Stimulated activated naive CD8-positive, alpha-beta T cell treated with anti-CD3 and anti-CD28 coated beads, Interleukin-15, amount 100 ng/mL, for 72 hours (primary cell): ENCODE measurements around the gene MAGI1.

Experiments
- ATAC-seq: fragments of 150-1000 bp; cut with Tn5 transposase; 2 replicates; pipeline ENCODE4 v1.10.0; 2021; ENCODE audit warnings: mild to moderate bottlenecking, moderate library complexity
- DNase-seq, 2 donors: peaks; one replicate each; pipeline ENCODE4 v3.0.0; 2021 to 2022
- H3K27ac Mint-ChIP-seq, 2 donors: one replicate each; pipeline ENCODE4 v1.8.0; 2022; ENCODE audit warnings: mild to moderate bottlenecking in 2 of 2, mixed read lengths in 2 of 2, moderate library complexity in 2 of 2
- H3K27me3 Mint-ChIP-seq: one replicate; pipeline ENCODE4 v1.8.0; 2022; ENCODE audit warnings: mixed read lengths
- H3K4me1 Mint-ChIP-seq: one replicate; pipeline ENCODE4 v1.8.0; 2022; ENCODE audit warnings: mild to moderate bottlenecking, mixed read lengths
- H3K4me3 Mint-ChIP-seq, 2 donors: one replicate each; pipeline ENCODE4 v1.8.0; 2022; ENCODE audit warnings: mild to moderate bottlenecking in 2 of 2, mixed read lengths in 2 of 2, moderate library complexity in 1 of 2
- H3K9me3 Mint-ChIP-seq, 2 donors: one replicate each; pipeline ENCODE4 v1.8.0; 2022; ENCODE audit warnings: mixed read lengths in 2 of 2

MAGI1 gene

GRCh38 chr3:65650247-65650646, 388.5 kb downstream of the MAGI1 start:
- Mint-ChIP-seq H3K4me3 (no peak overlapping the region), H3K27me3 (no peaks in the 10 kb centered on the region), H3K4me1 (no peaks in the 10 kb centered on the region), H3K27ac (no peak overlapping the region), H3K9me3 (peaks cover 17 to 29% of the 10 kb centered on the region in 2 donors)
- ATAC-seq (no peak), DNase-seq (no peak)

DNA sequence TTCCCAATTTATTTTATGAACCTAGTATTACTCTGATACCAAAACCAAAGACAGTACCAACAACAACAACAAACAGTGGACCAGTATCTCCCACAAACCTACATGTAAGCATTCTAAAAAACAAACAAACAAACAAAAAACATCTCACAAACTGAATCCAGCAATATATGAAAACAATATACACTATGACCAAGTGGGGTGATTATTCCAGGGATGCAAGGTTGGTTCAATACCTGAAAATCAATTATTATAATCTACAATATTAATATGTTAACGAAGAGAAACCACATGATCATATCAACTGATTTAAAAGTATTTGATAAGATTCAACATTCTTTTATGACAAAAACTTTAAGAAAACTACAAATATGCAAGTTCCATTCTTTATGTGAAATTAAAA, 391.3 kb downstream of the MAGI1 start:
- Mint-ChIP-seq H3K4me1 (no peaks in the 10 kb centered on the region), H3K27ac (no peak overlapping the region), H3K27me3 (no peaks in the 10 kb centered on the region), H3K9me3 (peaks cover 21 to 42% of the 10 kb centered on the region in 2 donors), H3K4me3 (no peak overlapping the region)
- DNase-seq (no peak), ATAC-seq (no peak)

DNA sequence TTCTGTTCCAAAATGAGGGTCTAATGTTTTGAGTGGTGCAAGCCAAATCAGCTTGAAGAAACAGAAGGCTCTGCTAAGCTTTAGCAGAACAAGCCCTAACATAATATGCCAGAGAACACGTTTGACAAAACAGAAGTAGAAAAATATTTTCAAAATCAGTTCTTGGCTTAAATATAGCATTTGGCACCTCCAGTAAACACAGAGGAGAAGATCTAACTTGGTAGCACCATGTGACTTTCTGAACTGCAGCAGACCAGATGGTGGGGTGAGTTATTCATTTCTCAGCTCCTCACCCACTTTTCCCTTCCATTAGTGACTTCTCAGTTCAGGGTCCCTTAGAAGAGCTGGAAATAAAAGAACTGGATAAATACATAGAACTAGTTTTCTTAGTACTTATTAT, 395.8 kb downstream of the MAGI1 start:
- DNase-seq: no peak
- Mint-ChIP-seq H3K4me3 (no peak overlapping the region), H3K27ac (no peak overlapping the region), H3K9me3 (peaks cover 20 to 40% of the 10 kb centered on the region in 2 donors), H3K27me3 (no peaks in the 10 kb centered on the region), H3K4me1 (no peaks in the 10 kb centered on the region)
- ATAC-seq: no peak

GRCh38 chr3:65641777-65642176, 396.9 kb downstream of the MAGI1 start:
- no peaks in the 10 kb centered on the region for H3K27me3 Mint-ChIP-seq
- DNase-seq: no peak
- H3K9me3 Mint-ChIP-seq: peaks cover 20 to 30% of the 10 kb centered on the region in 2 donors
- no peaks in the 10 kb centered on the region for H3K4me1 Mint-ChIP-seq
- no peak for ATAC-seq
- H3K27ac Mint-ChIP-seq: no peak overlapping the region
- no peak overlapping the region for H3K4me3 Mint-ChIP-seq

- H3K4me1 Mint-ChIP-seq: no peaks in the 10 kb centered on the region
- ATAC-seq (no peak), DNase-seq (no peak)
- H3K27ac Mint-ChIP-seq: no peak overlapping the region
- peaks cover 14 to 23% of the 10 kb centered on the region in 2 donors for H3K9me3 Mint-ChIP-seq
- H3K27me3 Mint-ChIP-seq: no peaks in the 10 kb centered on the region
- H3K4me3 Mint-ChIP-seq: no peak overlapping the region
Measured at GRCh38 chr3:65641045-65641444, 397.7 kb downstream of the MAGI1 start.

GRCh38 chr3:65639444-65639843, 399.3 kb downstream of the MAGI1 start:
- no peaks in the 10 kb centered on the region for H3K27me3 Mint-ChIP-seq
- no peaks in the 10 kb centered on the region for H3K4me1 Mint-ChIP-seq
- H3K9me3 Mint-ChIP-seq: peaks cover 12 to 20% of the 10 kb centered on the region in 2 donors
- DNase-seq: no peak
- no peak overlapping the region for H3K4me3 Mint-ChIP-seq
- no peak for ATAC-seq
- no peak overlapping the region for H3K27ac Mint-ChIP-seq

GRCh38 chr3:65638301-65638700, 400.4 kb downstream of the MAGI1 start:
- Mint-ChIP-seq H3K4me3 (no peak overlapping the region), H3K27me3 (no peaks in the 10 kb centered on the region), H3K9me3 (peaks cover 6 to 8% of the 10 kb centered on the region in 2 donors), H3K27ac (no peak overlapping the region), H3K4me1 (no peaks in the 10 kb centered on the region)
- ATAC-seq: no peak
- DNase-seq: no peak

- ATAC-seq: no peak
- Mint-ChIP-seq H3K4me1 (no peaks in the 10 kb centered on the region), H3K4me3 (no peak overlapping the region)
Measured at GRCh38 chr3:65636326-65636725, 402.4 kb downstream of the MAGI1 start.

GRCh38 chr3:65635657-65636056, 403.1 kb downstream of the MAGI1 start:
- Mint-ChIP-seq H3K4me1 (no peaks in the 10 kb centered on the region), H3K4me3 (no peak overlapping the region), H3K9me3 (peaks cover 7 to 10% of the 10 kb centered on the region in 2 donors), H3K27ac (no peak overlapping the region), H3K27me3 (no peaks in the 10 kb centered on the region)
- no peak for DNase-seq
- ATAC-seq: no peak

More at GRCh38 chr3:65636326-65636725, 402.4 kb downstream of the MAGI1 start:
- Mint-ChIP-seq H3K27me3 (no peaks in the 10 kb centered on the region), H3K9me3 (peaks cover 6 to 7% of the 10 kb centered on the region in 2 donors), H3K27ac (no peak overlapping the region)
- no peak for DNase-seq

- H3K4me3 Mint-ChIP-seq: no peak overlapping the region
- ATAC-seq (no peak), DNase-seq (no peak)
- H3K9me3 Mint-ChIP-seq: peaks cover 0 to 6% of the 10 kb centered on the region in 2 donors
- H3K27me3 Mint-ChIP-seq: no peaks in the 10 kb centered on the region
- H3K27ac Mint-ChIP-seq: no peak overlapping the region
- no peaks in the 10 kb centered on the region for H3K4me1 Mint-ChIP-seq
Measured at GRCh38 chr3:65633018-65633638, 405.6 kb downstream of the MAGI1 start.

DNA sequence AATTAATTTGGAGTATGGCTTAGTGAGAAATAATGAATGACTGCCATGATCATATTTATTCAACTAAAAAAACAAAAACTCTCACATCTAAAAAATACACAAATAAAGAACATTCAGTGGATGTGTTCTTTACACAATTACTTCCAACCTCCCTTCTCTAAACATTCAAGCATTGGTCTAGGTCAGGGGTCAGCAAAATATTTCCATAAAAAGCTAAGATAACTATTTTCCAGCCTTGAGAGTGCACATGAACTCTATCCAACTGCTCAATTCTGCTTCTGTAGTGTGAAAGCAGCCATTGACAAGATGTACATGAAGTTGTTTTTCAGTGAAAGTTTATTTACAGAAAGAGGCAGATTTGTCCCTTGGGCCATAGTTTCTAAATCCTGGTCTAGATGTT, 406.3 kb downstream of the MAGI1 start:
- no peak for DNase-seq
- no peaks in the 10 kb centered on the region for H3K4me1 Mint-ChIP-seq
- peaks cover 0 to 6% of the 10 kb centered on the region in 2 donors for H3K9me3 Mint-ChIP-seq
- no peak overlapping the region for H3K27ac Mint-ChIP-seq
- H3K27me3 Mint-ChIP-seq: no peaks in the 10 kb centered on the region
- H3K4me3 Mint-ChIP-seq: no peak overlapping the region
- ATAC-seq: no peak

GRCh38 chr3:65628978-65629377, 409.7 kb downstream of the MAGI1 start:
- Mint-ChIP-seq H3K27ac (no peak overlapping the region), H3K4me3 (no peak overlapping the region), H3K27me3 (no peaks in the 10 kb centered on the region), H3K9me3 (peaks cover 0 to 11% of the 10 kb centered on the region in 2 donors), H3K4me1 (no peaks in the 10 kb centered on the region)
- DNase-seq (no peak), ATAC-seq (no peak)

GRCh38 chr3:65627062-65627461, 411.7 kb downstream of the MAGI1 start:
- DNase-seq: no peak
- Mint-ChIP-seq H3K27me3 (no peaks in the 10 kb centered on the region), H3K9me3 (peaks cover 0 to 11% of the 10 kb centered on the region in 2 donors), H3K4me3 (no peak overlapping the region), H3K4me1 (no peaks in the 10 kb centered on the region), H3K27ac (no peak overlapping the region)
- ATAC-seq: no peak

- H3K4me3 Mint-ChIP-seq: no peak overlapping the region
- H3K27ac Mint-ChIP-seq: no peak overlapping the region
- ATAC-seq (no peak), DNase-seq (no peak)
- H3K9me3 Mint-ChIP-seq: peaks cover 0 to 5% of the 10 kb centered on the region in 2 donors
- H3K27me3 Mint-ChIP-seq: no peaks in the 10 kb centered on the region
- H3K4me1 Mint-ChIP-seq: no peaks in the 10 kb centered on the region
Measured at GRCh38 chr3:65625305-65625704, 413.4 kb downstream of the MAGI1 start.

DNA sequence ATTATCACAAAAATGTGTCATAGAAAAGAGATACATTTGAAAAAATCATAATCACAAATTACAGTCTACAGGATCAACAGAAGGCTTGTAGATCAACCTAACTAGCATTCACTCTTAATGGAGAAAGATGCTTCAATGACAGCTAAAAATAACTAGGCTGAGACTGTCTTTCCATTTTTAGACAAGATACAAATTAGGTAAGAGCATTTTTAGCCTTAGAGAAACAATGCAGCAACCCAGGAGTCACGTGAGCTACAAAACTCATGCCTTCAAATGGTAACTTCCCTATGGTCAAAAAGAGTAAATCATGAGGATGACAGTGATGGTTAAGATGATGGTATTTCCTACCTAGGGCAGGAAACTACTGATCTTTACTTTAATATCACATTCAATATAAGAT, 415.4 kb downstream of the MAGI1 start:
- Mint-ChIP-seq H3K4me1 (no peaks in the 10 kb centered on the region), H3K27me3 (no peaks in the 10 kb centered on the region), H3K4me3 (no peak overlapping the region), H3K27ac (no peak overlapping the region), H3K9me3 (peaks cover 0 to 5% of the 10 kb centered on the region in 2 donors)
- DNase-seq (no peak), ATAC-seq (no peak)

- no peak for ATAC-seq
- Mint-ChIP-seq H3K27ac (no peak overlapping the region), H3K4me3 (no peak overlapping the region), H3K4me1 (no peaks in the 10 kb centered on the region), H3K9me3 (no peaks in the 10 kb centered on the region), H3K27me3 (no peaks in the 10 kb centered on the region)
- no peak for DNase-seq
Measured at GRCh38 chr3:65619888-65620287, 418.8 kb downstream of the MAGI1 start.

- Mint-ChIP-seq H3K9me3 (no peaks in the 10 kb centered on the region), H3K4me3 (no peak overlapping the region), H3K4me1 (no peaks in the 10 kb centered on the region), H3K27ac (no peak overlapping the region), H3K27me3 (no peaks in the 10 kb centered on the region)
- DNase-seq (no peak), ATAC-seq (no peak)
Measured at GRCh38 chr3:65619451-65619881, 419.3 kb downstream of the MAGI1 start.
